ENCODE data around the gene SENP7.
"Not testable (repeated sequence)": the region's sequence is repeated elsewhere in the genome, so short reads cannot be mapped to it uniquely, and the experiment has no call there.

Gene SENP7, protein sequence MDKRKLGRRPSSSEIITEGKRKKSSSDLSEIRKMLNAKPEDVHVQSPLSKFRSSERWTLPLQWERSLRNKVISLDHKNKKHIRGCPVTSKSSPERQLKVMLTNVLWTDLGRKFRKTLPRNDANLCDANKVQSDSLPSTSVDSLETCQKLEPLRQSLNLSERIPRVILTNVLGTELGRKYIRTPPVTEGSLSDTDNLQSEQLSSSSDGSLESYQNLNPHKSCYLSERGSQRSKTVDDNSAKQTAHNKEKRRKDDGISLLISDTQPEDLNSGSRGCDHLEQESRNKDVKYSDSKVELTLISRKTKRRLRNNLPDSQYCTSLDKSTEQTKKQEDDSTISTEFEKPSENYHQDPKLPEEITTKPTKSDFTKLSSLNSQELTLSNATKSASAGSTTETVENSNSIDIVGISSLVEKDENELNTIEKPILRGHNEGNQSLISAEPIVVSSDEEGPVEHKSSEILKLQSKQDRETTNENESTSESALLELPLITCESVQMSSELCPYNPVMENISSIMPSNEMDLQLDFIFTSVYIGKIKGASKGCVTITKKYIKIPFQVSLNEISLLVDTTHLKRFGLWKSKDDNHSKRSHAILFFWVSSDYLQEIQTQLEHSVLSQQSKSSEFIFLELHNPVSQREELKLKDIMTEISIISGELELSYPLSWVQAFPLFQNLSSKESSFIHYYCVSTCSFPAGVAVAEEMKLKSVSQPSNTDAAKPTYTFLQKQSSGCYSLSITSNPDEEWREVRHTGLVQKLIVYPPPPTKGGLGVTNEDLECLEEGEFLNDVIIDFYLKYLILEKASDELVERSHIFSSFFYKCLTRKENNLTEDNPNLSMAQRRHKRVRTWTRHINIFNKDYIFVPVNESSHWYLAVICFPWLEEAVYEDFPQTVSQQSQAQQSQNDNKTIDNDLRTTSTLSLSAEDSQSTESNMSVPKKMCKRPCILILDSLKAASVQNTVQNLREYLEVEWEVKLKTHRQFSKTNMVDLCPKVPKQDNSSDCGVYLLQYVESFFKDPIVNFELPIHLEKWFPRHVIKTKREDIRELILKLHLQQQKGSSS

GRCh38 chr3:101512646-101513418, at the start of gene SENP7:
TSS of gene SENP7 (minus strand) at chr3:101513212. CDS start at chr3:101513130, 82 bp downstream.
- DNase-seq: peak; percentile 85

DNA sequence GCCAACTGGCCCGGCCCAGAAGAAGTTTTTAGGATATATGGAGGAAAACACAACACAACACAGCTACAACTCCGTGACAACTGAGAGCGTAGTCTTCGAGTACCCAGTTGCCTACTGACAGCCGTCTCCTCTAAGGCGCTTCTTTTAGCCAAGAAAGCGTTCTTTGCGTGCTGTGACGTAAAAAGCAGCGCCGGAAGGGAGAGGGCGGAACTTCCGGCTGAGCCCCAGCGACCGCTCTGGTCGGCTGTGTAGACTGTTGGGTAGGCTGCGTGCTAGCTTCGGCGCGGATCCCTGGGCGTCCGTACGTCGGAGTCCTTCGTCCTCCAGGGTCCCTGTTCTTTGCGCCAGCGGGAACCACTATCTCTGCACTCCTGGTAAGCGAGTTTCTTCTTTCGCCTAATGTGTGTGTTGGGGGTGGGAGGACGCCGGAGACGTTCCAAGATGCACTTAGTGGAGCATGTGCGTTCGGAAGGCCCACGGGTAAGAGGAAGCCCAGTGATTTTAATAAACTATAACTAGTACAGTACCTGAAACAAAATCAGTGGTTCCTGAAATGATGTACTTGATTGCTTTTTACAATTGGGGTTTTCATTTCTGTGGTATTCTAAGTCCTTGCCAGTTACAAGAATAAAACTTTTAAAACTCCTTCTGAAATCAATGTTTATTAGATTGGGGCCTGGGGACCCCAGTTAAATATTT, 48.8 kb upstream of the SENP7 start, which contains the start of gene TRMT10C:
TRMT10C (plus strand) TSS at position 239 of the 699 bp plus-strand sequence. CDS start 2,914 bp downstream, outside the sequence.
- peak; percentile 91 for DNase-seq

DNA sequence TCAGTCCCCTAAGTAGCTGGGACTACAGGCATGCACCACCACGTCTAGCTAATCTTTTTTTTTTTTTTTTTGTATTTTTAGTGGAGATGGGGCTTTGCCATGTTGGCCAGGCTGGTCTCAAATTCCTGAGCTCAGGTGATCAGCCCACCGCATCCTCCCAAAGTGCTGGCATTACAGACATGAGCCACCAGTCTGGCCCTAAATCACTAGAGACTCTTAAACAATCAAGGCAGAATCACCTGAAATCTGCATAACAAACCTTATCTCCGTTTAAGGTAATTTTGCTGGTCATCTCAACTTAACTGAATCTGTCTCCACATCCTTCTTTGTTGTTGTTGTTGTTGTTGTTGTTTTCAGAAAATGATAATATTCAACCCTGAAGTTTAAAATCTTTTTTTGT, 43.1 kb upstream of the SENP7 start:
- DNase-seq: no peak

DNA sequence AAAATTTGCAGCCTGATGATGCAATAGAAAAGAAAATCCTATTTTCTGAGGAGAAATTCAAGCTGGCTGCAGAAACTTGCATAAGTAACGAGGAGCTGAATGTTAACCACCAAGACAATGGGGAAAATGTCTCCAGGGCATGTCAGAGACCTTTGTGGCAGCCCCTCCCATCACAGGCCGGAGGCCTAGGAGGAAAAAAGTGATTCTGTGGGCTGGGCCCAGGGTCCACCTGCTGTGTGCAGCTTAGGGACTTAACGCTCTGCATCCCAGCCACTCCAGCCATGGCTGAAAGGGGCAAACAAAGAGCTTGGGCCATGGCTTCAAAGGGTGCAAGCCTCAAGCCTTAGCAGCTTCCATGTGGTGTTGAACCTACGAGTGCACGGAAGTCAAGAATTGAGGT, 40.4 kb upstream of the SENP7 start:
- not testable (repeated sequence) for DNase-seq

DNA sequence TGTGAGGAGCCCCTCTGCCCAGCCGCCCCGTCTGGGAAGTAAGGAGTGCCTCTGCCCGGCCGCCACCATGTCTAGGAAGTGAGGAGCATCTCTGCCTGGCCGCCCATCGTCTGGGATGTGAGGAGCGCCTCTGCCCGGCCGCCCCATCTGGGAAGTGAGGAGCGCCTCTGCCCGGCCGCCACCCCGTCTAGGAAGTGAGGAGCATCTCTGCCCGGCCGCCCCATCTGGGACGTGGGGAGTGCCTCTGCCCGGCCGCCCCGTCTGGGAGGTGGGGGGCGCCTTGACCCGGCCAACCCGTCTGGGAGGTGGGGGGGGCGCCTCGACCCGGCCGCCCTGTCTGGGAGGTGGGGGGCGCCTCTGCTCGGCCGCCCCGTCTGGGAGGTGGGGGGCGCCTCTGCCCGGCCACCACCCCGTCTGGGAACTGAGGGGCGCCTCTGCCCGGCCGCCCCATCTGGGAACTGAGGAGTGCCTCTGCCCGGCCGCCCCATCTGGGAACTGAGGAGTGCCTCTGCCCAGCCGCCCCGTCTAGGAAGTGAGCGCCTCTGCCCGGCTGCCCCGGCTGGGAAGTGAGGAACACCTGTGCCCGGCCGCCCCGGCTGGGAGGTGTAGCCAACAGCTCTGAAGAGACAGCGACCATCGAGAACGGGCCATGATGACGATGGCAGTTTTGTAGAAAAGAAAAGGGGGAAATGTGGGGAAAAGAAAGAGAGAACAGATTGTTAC, 38.5 kb upstream of the SENP7 start:
- not testable (repeated sequence) for DNase-seq

- DNase-seq: no peak
Observed at GRCh38 chr3:101549473-101549872, 36.5 kb upstream of the SENP7 start.

- DNase-seq: no peak
Observed at GRCh38 chr3:101548527-101549105, 35.6 kb upstream of the SENP7 start.

DNA sequence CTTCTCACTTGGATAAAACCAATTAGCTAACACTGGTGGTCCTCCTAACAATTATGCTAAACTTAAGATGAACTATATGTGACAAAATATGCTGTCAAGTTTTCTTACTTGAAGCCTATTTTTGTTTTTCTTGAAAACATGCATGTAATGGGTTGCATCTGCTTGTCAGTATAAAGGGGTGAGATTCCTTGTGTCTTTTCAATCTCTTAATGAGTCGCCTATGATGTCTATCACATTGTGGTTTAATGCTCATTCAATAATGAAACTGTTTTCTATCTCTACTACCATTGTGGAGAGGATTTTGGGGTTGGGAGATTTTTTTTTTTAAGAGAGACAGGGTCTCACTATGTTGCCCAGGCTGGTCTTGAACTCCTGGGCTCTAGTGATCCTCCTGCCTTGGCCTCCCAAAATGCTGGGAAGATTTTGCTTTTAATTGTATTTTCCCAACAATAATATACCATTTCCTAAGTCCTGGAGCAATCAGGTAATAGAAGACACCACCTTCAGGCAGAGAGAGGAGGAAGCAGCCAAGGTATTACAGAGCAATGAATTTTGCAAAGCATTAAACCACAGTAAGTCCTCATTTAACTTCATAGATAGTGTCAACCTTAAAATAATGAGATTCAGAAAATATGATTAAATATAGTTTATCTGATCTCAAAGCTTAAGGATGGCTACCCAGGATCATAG, 31.3 kb upstream of the SENP7 start:
- no peak for DNase-seq

GRCh38 chr3:101542957-101543356, 29.9 kb upstream of the SENP7 start:
- DNase-seq: no peak

GRCh38 chr3:101536955-101537354, 23.9 kb upstream of the SENP7 start:
- DNase-seq: not testable (repeated sequence)

DNA sequence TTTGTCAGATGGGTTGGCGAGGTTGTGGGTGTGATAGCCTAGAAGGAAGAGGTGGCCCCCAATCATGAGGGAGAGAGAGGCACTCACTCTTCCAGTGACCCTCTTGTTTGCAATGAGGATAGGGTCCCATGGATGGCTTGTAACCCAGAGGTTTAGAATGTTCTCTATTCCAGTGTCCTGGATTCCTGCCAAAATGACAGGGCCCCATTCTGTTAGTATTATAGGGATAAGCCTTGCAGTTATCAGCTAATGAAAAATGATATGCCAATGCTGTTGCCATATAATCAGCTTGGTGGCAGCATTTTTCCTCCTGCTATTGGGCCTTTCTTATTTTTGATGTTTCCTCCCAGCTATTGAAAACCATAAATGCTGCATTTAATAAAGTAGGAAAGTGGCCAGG, 23.3 kb upstream of the SENP7 start:
- no peak for DNase-seq

GRCh38 chr3:101535221-101535620, 22.2 kb upstream of the SENP7 start:
- DNase-seq: no peak

DNA sequence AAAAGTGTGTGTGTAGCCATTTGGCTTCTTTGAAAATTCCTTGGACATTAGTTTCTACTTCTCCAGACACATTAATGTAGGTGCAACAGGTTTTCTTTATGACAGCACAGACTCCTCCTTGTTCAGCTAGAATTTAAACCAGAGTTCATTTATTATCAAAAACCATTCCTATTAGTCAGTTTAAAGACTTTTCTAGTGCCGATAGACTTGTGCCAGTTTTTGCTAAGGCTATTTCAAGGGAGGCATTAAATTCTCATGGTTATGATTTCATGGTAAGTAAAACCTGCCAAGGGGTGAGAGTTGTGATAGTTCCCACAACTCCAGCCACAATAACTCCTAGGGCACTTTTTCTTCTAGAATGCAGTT, 20.6 kb upstream of the SENP7 start:
- DNase-seq: no peak

DNA sequence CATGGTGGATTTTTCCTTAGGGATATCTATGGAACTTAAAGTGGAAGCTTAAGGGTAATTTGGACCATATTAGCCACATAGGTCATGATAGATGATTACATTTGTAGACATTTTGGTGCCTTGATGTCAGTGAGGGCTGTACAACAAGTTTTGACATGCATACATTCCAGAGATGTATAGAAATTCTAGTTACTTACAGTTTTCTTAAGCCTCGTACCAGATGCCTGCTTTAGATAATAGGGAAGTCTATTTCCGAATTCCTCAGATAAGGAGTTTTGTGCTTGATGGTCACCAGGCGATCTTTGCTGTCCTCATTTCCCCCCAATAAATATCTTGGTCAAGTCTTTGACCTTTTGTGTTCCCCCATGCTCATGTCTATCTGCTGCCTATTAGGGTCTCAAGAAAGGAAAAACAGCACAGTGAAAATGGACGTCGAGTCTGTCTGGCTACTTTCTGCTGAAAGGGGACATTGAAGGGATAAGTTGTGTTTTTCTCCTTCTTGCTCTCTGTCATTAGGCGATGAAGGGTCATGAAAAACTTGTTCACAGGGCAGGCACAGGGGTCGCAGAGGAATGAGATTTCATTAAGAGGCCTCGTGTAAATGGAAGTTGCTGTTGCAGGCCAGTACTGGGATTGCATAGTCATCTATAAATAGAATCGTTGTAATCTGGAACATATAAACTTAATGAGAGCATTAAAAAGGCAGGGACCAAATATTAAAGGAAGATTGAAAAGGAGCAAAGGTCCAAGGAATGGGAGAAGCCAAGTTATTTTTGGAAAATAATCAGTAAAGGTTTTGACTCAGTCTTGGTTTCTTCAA, 20.0 kb upstream of the SENP7 start:
- DNase-seq: no peak

DNA sequence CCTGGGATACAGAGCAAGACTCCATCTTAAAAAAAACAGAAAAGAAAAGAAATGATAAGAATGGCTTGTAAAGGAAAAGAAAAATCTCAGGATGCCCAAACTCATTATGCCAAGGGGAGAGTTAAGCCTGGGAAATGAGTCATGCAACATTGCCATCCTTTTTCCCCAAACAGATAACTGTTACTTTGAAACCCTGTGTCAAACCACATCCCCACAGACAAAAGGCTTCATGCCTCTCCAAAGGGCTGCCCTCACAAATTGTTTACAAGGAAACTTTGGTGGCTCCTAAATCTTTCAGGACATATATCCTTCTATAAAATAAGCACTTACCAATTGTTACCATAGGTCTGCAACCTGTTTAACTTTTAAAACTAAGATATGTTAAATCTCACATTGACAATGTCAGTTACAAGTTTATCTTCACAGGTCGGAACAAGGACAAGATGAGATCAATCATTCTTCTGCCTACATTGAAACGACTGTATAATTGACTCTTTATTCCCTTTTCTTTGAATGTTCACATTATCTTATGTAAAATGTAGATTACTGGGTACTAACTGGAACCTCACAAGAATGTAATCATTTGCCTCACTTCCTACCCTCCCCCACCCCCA, 18.6 kb upstream of the SENP7 start:
- DNase-seq: no peak

GRCh38 chr3:101530686-101531047, 17.7 kb upstream of the SENP7 start:
- no peak for DNase-seq

- DNase-seq: no peak
Observed at GRCh38 chr3:101529816-101530685, 17.0 kb upstream of the SENP7 start.

- DNase-seq: no peak
Observed at GRCh38 chr3:101527906-101528305, 14.9 kb upstream of the SENP7 start.
